Measurements from ENCODE around the gene ZFAND4.
"Not testable (repeated sequence)": the region's sequence is repeated elsewhere in the genome, so short reads cannot be mapped to it uniquely, and the experiment has no call there.

The ZFAND4 gene

DNA sequence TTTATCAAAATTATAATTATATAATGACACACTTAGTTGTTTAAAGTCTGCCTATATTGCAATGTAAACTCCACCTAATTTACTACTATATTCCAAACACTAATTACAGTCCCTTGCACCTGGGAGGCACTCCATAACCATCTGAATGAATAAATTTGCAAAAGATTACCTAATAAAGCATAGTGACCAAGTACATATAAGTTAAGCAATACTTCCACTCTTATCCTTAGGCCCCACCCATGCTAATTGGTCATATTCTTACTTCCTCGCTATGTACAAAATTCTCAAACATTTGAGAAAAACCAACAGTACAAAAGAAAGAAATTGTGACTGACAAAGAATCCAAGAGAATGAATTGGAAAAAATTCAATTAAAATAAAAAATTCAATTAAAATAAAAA lies 65.3 kb downstream of the ZFAND4 start:
- no peak for DNase-seq
- Histone ChIP-seq H3K27me3 (no peaks in the 10 kb centered on the region), H3K9me3 (no peaks in the 10 kb centered on the region), H3K4me3 (ENCODE audit: low read depth, low read length) (no peak overlapping the region), H3K4me1 (no peaks in the 10 kb centered on the region), H3K36me3 (no peaks in the 10 kb centered on the region)
- TF ChIP-seq, protein P1, sequence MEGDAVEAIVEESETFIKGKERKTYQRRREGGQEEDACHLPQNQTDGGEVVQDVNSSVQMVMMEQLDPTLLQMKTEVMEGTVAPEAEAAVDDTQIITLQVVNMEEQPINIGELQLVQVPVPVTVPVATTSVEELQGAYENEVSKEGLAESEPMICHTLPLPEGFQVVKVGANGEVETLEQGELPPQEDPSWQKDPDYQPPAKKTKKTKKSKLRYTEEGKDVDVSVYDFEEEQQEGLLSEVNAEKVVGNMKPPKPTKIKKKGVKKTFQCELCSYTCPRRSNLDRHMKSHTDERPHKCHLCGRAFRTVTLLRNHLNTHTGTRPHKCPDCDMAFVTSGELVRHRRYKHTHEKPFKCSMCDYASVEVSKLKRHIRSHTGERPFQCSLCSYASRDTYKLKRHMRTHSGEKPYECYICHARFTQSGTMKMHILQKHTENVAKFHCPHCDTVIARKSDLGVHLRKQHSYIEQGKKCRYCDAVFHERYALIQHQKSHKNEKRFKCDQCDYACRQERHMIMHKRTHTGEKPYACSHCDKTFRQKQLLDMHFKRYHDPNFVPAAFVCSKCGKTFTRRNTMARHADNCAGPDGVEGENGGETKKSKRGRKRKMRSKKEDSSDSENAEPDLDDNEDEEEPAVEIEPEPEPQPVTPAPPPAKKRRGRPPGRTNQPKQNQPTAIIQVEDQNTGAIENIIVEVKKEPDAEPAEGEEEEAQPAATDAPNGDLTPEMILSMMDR (IDR thresholded peaks at IDR 0.05; ENCODE audit: low read depth, low read length) = no peak

DNA sequence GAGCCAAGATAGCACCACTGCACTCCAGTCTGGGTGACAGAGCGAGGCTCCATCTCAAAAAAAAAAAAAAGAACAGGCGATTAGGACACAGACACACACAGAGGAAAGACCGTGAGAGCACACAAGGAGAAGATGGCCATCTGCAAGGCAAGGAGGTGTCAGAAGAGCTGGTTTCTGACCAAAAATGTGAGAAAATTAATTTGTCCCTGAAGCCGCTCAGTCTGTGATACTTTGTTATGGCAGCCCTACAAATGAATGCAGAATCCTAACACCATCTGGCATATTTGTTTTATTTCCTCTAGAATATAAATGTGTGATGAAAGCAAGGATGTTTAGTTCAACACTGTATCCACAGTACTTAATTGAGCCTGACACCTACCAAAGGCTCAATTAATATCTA lies 69.7 kb downstream of the ZFAND4 start:
- H3K27me3 ChIP-seq = no peaks in the 10 kb centered on the region; the same call in 1 of the 2 replicates
- no peaks in the 10 kb centered on the region for H3K9me3 ChIP-seq
- H3K4me1 ChIP-seq = no peaks in the 10 kb centered on the region
- H3K4me3 ChIP-seq (ENCODE audit: low read depth, low read length) = no peak overlapping the region
- H3K36me3 ChIP-seq = no peaks in the 10 kb centered on the region
- TF ChIP-seq, protein P1 (IDR thresholded peaks at IDR 0.05; ENCODE audit: low read depth, low read length) = no peak
- no peak for DNase-seq

DNA sequence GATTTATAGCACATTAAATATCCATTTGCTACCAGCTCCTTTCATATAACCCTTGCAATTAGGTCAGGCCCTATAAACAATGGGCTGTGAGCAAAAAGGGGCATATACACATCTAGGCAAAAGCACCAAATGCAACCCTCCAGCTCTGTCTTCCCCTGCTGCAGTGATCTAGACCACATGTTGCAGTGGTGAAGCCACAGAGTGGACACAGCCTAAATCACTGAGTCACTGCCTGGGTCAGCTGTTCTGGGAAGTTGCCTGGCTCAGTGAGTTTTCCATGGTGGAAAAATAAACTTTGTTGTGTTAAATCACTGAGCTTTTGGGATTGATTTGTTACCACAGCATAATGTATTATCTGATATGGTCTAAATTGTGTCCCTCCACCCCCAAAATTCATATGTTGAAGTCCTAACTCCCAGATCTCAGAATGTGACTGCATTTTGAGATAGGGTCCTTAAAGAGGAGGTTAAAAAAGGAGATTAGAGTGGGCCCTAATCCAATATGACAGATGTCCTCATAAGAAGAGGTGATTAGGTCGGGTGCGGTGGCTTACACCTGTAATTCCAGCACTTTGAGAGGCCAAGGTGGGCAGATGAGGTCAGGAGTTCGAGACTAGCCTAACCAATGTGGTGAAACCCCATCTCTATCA lies 70.4 kb downstream of the ZFAND4 start:
- Histone ChIP-seq H3K4me1 (no peaks in the 10 kb centered on the region), H3K36me3 (no peaks in the 10 kb centered on the region), H3K9me3 (no peaks in the 10 kb centered on the region), H3K4me3 (ENCODE audit: low read depth, low read length) (no peak overlapping the region), H3K27me3 (no peaks in the 10 kb centered on the region; the same call in 1 of the 2 replicates)
- TF ChIP-seq, protein P1 (IDR thresholded peaks at IDR 0.05; ENCODE audit: low read depth, low read length) = no peak
- DNase-seq = no peak

DNA sequence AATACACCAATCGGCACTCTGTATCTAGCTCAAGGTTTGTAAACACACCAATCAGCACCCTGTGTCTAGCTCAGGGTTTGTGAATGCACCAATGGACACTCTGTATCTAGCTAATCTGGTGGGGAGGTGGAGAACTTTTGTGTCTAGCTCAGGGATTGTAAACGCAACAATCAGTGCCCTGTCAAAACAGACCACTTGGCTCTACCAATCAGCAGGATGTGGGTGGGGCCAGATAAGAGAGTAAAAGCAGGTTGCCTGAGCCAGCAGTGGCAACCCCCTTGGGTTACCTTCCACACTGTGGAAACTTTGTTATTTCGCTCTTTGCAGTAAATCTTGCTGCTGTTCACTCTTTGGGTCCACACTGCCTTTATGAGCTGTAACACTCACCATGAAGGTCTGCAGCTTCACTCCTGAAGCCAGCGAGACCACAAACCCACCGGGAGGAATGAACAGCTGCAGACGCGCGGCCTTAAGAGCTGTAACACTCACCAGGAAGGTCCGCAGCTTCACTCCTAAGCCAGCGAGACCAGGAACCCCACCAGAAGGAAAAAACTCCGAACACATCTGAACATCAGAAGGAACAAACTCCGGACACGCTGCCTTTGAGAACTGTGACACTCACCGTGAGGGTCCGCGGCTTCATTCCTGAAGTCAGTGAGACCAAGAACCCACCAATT lies 71.2 kb downstream of the ZFAND4 start:
- not testable (repeated sequence) for H3K36me3 ChIP-seq; H3K27me3 ChIP-seq; H3K4me1 ChIP-seq; H3K9me3 ChIP-seq; H3K4me3 ChIP-seq (ENCODE audit: low read depth, low read length)
- peak; percentile 8 for DNase-seq

DNA sequence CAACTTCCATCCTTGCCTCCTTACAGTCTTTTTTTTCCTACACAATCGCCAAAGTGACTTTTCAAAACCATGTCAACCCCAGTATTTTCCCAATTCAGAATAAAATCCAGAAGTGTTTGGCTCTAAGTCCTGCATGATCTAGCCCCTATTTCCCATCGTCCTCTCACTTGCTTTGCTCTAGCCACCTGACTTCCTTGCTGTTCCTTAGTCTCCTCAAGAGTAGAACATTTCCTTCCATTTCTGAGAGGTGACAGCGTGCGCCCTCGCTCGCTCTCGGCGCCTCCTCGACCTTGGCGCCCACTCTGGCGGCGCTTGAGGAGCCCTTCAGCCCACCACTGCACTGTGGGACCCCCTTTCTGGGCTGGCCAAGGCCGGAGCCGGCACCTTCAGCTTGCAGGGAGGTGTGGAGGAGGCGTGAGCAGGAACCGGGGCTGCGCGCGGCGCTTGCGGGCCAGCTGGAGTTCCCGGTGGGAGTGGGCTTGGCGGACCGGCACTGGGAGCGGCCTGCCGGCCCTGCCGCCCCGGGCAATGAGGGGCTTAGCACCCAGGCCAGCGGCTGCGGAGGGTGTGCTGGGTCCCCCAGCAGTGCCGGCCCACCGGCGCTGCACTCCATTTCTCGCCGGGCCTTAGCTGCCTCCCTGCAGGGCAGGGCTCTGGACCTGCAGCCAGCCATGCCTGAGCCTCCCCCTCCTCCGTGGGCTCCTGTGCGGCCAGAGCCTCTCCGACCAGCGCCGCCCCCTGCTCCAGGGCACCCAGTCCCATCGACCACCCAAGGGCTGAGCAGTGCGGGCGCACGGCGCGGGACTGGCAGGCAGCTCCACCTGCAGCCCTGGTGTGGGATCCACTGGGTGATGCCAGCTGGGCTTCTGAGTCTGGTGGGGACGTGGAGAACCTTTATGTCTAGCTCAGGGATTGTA lies 72.0 kb downstream of the ZFAND4 start:
- peak overlapping the region; percentile 52 for H3K4me3 ChIP-seq (ENCODE audit: low read depth, low read length)
- H3K27me3 ChIP-seq, H3K36me3 ChIP-seq, H3K9me3 ChIP-seq, H3K4me1 ChIP-seq: not testable (repeated sequence)
- peak; percentile 39 for DNase-seq

DNA sequence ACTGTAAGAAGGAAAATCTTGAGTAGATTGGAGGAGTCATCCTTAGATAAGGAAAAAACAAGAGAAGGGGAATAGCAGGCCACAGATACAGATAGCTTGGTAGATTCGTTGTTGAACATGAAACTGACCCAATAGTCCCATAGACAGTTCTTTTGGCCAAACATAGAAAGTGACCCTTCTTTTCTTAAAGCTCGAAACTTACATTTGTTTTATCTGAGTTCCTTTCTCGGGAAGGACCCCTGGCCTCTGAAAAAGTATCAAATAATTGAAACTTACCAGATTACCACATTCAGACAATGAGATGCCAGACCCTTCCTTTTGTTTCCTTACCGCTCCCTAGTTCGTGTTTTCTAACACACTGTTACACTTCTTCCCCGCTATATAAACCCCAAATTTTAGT lies 72.9 kb downstream of the ZFAND4 start:
- TF ChIP-seq, protein P1 (IDR thresholded peaks at IDR 0.05; ENCODE audit: low read depth, low read length) = no peak
- H3K4me3 ChIP-seq (ENCODE audit: low read depth, low read length) = no peak overlapping the region
- no peaks in the 10 kb centered on the region for H3K36me3 ChIP-seq
- H3K4me1 ChIP-seq = no peaks in the 10 kb centered on the region
- DNase-seq = no peak
- no peaks in the 10 kb centered on the region for H3K9me3 ChIP-seq
- no peaks in the 10 kb centered on the region; the same call in 1 of the 2 replicates for H3K27me3 ChIP-seq

All from BE2C (cell line).